Measurements from ENCODE around the gene HELLS. TPM values are rescaled to one million over a fixed set of nuclear protein-coding genes. Genes with fewer than 3 reads are reported as not detected.

HELLS gene
- total and polyA plus RNA-seq, 10 of the 15 experiments (the other 5 are each of a cell fraction or from before 2014, with no cell fraction given) = 33.9 to 159 (median 123) TPM

- TF ChIP-seq ZBTB40 (IDR thresholded peaks at IDR 0.05; ENCODE audit: borderline replicate concordance) (no peak), SMAD5 (IDR thresholded peaks at IDR 0.05; ENCODE audit: low read depth) (peak; percentile 59; the same call in 1 of the 2 replicates), CREB1 (IDR thresholded peaks at IDR 0.05; ENCODE audit: low read depth) (peak; percentile 58; the same call in 1 of the 2 replicates), TARDBP (IDR thresholded peaks at IDR 0.05; ENCODE audit: borderline replicate concordance) (0 out of 2 replicates have a peak, but pooled peaks have one; percentile 22), EP300 (IDR thresholded peaks at IDR 0.05; ENCODE audit: borderline replicate concordance in 1 of 2, control insufficient read depth in 1 of 2, low read depth in 2 of 2, low read length in 2 of 2) (no peak), MXI1 (IDR thresholded peaks at IDR 0.05; ENCODE audit: low read depth, low read length) (peak; percentile 46; the same call in 1 of the 2 replicates), STAT3 (IDR thresholded peaks at IDR 0.05; ENCODE audit: low read depth, low read length) (no peak), RBBP5 (conservative IDR thresholded peaks at IDR 0.05) (0 out of 2 replicates have a peak, but pooled peaks have one; percentile 41), TAF1 (IDR thresholded peaks at IDR 0.05; ENCODE audit: borderline replicate concordance, low read depth, low read length) (peak; percentile 70; the same call in 1 of the 2 replicates), SRF (IDR thresholded peaks at IDR 0.05; ENCODE audit: low read depth in 2 of 2, low read length in 2 of 2) (no peak), ZNF24 (IDR thresholded peaks at IDR 0.05) (no peak), NFIC (IDR thresholded peaks at IDR 0.05; ENCODE audit: low read depth, low read length) (no peak), HDAC2 (IDR thresholded peaks at IDR 0.05) (no peak), CHD1 (IDR thresholded peaks at IDR 0.05; ENCODE audit: low read depth, low read length) (no peak), CEBPZ (IDR thresholded peaks at IDR 0.05; ENCODE audit: low read depth, low read length) (no peak), MYB (IDR thresholded peaks at IDR 0.05; ENCODE audit: borderline replicate concordance, low read depth, low read length) (no peak), NR2F1 (conservative IDR thresholded peaks at IDR 0.05) (peak; percentile 38; the same call in 1 of the 2 replicates)
Observed at GRCh38 chr10:94545391-94546048, at the start of gene HELLS (continued).

Data from GM12878 (cell line).